Measurements from ENCODE around the gene KPNA6. TPM values are rescaled to one million over a fixed set of nuclear protein-coding genes. Genes with fewer than 3 reads are reported as not detected.
A peak's percentile ranks its signal among the peaks of the same experiment; 100 is the strongest.

KPNA6 gene
- total and polyA plus RNA-seq, 9 of the 15 experiments (the other 6 are each of a cell fraction or from before 2014, with no cell fraction given): 20.1 to 54.6 (median 32.2) TPM

- peak; percentile 76 for TF ChIP-seq POLR2G (IDR thresholded peaks at IDR 0.05; ENCODE audit: low read depth, low read length)
- TF ChIP-seq ZNF174 (CRISPR knock-in tag; IDR thresholded peaks at IDR 0.05): no peak
- no peak for TF ChIP-seq ZNF124 (CRISPR knock-in tag; IDR thresholded peaks at IDR 0.05)
- 0 out of 2 replicates have a peak, but pooled peaks have one; percentile 50 for TF ChIP-seq THRAP3 (IDR thresholded peaks at IDR 0.05; ENCODE audit: borderline replicate concordance)
- TF ChIP-seq ZNF707 (CRISPR knock-in tag; conservative IDR thresholded peaks at IDR 0.05): no peak
- TF ChIP-seq POLR3A (IDR thresholded peaks at IDR 0.05; ENCODE audit: borderline replicate concordance, extremely low read depth, insufficient read depth, insufficient read length): no peak
- TF ChIP-seq PHTF2 (CRISPR knock-in tag; IDR thresholded peaks at IDR 0.05): no peak
- no peak for TF ChIP-seq RFX7 (CRISPR knock-in tag; IDR thresholded peaks at IDR 0.05)
- TF ChIP-seq ELK3 (CRISPR knock-in tag; IDR thresholded peaks at IDR 0.05): no peak
- TF ChIP-seq ZNF134 (CRISPR knock-in tag; conservative IDR thresholded peaks at IDR 0.05): no peak
- TF ChIP-seq ZNF197 (CRISPR knock-in tag; IDR thresholded peaks at IDR 0.05; ENCODE audit: low read depth): peak; percentile 21; the same call in 1 of the 2 replicates
- TF ChIP-seq MAFG (tag; conservative IDR thresholded peaks at IDR 0.05): no peak
- TF ChIP-seq ZNF24 (IDR thresholded peaks at IDR 0.05): no peak
- TF ChIP-seq CHD2 (IDR thresholded peaks at IDR 0.05; ENCODE audit: low read depth, low read length): no peak
- TF ChIP-seq GABPB2 (CRISPR knock-in tag; conservative IDR thresholded peaks at IDR 0.05): no peak
- no peak for TF ChIP-seq RERE (CRISPR knock-in tag; IDR thresholded peaks at IDR 0.05; ENCODE audit: borderline replicate concordance)
- TF ChIP-seq STAT5A (IDR thresholded peaks at IDR 0.05; ENCODE audit: borderline replicate concordance, low read length): no peak
- no peak for TF ChIP-seq PRPF4 (IDR thresholded peaks at IDR 0.05; ENCODE audit: insufficient read depth, low read depth, low read length, poor library complexity, severe bottlenecking)
- TF ChIP-seq MED1 (CRISPR knock-in tag; IDR thresholded peaks at IDR 0.05; ENCODE audit: borderline replicate concordance): no peak
- no peak for TF ChIP-seq CREBBP (IDR thresholded peaks at IDR 0.05; ENCODE audit: low read depth, low read length)
- TF ChIP-seq KLF1 (tag; IDR thresholded peaks at IDR 0.05): no peak
These were observed 92.6 kb downstream of the KPNA6 start, which contains the start of gene CCDC28B (continued) for GRCh38 chr1:32200226-32201010.
